ENCODE results near the gene MCHR1. TPM values are rescaled to one million over a fixed set of nuclear protein-coding genes. Genes with fewer than 3 reads are reported as not detected.

MCHR1 gene
- total and polyA plus RNA-seq, 12 donors = 0.15 to 1.5 (median 0.37) TPM; not detected in 1

DNA sequence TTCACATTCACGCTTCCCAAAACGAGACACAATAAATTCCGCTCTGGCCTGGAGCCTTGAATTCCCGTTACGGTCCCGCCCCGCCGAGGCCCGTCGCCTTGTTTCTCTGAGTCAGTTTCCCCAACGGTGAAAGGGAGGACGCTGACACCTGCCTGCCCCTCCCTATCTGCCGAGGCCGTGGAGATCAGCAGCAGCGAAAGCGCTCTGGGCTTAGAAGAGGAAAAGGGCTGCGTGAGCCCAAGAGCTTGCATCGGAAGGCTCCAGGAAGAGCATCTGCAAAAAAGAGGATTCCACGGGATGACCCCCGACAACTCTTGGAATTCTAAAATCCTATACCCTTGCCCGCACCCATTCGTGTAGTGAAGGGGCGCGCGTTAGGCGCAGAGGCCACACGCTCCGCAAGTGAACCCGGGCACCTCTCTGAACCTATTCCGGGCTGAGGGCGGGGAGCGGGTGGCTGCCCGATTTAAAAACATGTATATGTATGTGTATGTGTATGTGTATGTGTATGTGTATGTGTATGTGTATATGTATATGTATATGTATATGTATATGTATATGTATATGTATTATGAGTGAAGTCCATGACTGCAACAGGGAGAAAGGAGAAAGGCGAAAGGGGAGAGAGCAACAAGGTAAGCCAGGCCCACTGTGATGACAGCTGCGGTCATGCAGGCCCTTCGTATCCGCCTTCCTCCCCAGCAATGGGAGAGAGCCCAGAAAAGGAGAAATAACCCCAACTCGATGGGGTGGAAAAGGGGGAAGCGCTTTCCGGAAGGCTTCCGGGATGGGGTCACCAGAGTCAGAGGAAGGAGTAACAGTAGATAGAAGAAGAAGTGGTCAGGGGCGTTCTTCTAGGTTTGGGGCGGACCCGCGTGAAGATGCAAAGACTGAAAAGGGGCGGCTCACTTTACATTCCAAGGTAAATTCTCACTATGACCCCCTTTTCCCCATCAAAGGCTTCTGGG is 41.8 kb upstream of the MCHR1 start:
- Histone ChIP-seq H3K9me3 (no peaks in the 10 kb centered on the region), H3K4me1 (peaks cover 3 to 44% (median 30%) of the 10 kb centered on the region in 9 donors), H3K36me3 (no peaks in the 10 kb centered on the region), H3K4me3 (peak overlapping the region; percentile 49 to 99 (median 93)), H3K27ac (peak overlapping the region; percentile 83 to 94 (median 92)), H3K27me3 (no peaks in the 10 kb centered on the region)
- WGBS, 2 donors = 19 to 22% methylated on average over 46 of the region's 46 CpGs
- intact Hi-C loops (cut with DNase I) = loop anchor here in 2 of 10 donors (5.0 kb wide), 1 partner anchor 105 kb away; no protein-coding TSS in a partner anchor
- TF ChIP-seq, protein P1, sequence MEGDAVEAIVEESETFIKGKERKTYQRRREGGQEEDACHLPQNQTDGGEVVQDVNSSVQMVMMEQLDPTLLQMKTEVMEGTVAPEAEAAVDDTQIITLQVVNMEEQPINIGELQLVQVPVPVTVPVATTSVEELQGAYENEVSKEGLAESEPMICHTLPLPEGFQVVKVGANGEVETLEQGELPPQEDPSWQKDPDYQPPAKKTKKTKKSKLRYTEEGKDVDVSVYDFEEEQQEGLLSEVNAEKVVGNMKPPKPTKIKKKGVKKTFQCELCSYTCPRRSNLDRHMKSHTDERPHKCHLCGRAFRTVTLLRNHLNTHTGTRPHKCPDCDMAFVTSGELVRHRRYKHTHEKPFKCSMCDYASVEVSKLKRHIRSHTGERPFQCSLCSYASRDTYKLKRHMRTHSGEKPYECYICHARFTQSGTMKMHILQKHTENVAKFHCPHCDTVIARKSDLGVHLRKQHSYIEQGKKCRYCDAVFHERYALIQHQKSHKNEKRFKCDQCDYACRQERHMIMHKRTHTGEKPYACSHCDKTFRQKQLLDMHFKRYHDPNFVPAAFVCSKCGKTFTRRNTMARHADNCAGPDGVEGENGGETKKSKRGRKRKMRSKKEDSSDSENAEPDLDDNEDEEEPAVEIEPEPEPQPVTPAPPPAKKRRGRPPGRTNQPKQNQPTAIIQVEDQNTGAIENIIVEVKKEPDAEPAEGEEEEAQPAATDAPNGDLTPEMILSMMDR (IDR thresholded peaks at IDR 0.05) = no peak
- ATAC-seq = peak; percentile 2 to 54 (median 28)
- peak in 1 of 2 donors; percentile 25 for DNase-seq

DNA sequence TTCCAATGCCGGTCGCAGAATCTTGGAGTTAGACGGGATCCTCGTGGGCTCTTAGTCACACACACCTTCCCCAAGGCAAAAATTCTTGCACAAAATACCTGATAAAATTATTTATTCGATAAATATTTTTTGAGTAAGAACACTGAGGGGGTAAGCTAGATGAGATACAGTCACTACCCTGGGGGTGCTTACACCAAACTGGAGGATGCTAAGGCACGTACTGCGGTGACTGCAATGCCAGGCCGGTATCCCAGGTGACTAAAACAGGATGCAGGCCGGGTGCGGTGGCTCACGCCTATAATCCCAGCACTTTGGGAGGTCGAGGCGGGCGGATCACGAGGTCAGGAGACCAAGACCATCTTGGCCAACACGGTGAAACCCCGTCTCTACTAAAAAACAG is 41.0 kb upstream of the MCHR1 start:
- DNase-seq = no peak
- H3K27me3 ChIP-seq = no peaks in the 10 kb centered on the region
- no peak for ATAC-seq
- H3K9me3 ChIP-seq = no peaks in the 10 kb centered on the region
- TF ChIP-seq, protein P1 (IDR thresholded peaks at IDR 0.05) = no peak
- peak overlapping the region in 1 of 10 donors; percentile 92 for H3K27ac ChIP-seq
- peaks cover 3 to 36% (median 30%) of the 10 kb centered on the region in 9 donors for H3K4me1 ChIP-seq
- no peaks in the 10 kb centered on the region for H3K36me3 ChIP-seq
- WGBS, 2 donors = 94 to 97% methylated on average over 16 to 17 of the region's 17 CpGs
- peak overlapping the region in 3 of 10 donors; percentile 91 to 99 (median 95) for H3K4me3 ChIP-seq
- intact Hi-C loops (cut with DNase I) = loop anchor here in 2 of 10 donors (5.0 kb wide), 1 partner anchor 106 kb away; no protein-coding TSS in a partner anchor

DNA sequence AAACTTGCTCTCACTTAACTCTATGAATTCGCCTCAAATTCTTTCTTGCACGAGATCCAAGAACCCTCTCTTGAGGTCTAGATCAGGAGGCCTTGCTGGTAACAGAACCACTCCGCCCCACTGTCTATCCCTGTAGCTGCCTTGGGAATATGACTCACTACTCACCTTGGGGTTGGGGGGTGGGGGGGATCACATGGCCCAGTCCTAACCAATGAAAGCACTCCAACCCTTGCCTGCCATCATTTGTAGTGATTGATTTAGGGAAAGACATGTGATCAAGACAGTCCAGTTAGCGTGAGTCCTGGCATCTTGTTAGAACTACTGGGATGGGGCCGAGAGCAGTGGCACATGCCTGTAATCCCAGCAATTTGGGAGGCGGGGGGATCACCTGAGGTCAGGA is 38.0 kb upstream of the MCHR1 start:
- TF ChIP-seq, protein P1 (IDR thresholded peaks at IDR 0.05) = no peak
- DNase-seq (no peak), ATAC-seq (no peak)
- WGBS, 2 donors = 92 to 98% methylated on average over 6 of the region's 6 CpGs
- intact Hi-C loops (cut with DNase I) = loop anchor here in 7 of 10 donors (5.0 to 10.0 kb wide), 5 partner anchors 86 to 1106 kb away; partner anchors contain the start of gene RPS19BP1 (in 1 of the 7)
- peaks cover 0 to 17% (median 6%) of the 10 kb centered on the region in 9 donors for H3K4me1 ChIP-seq
- H3K4me3 ChIP-seq = no peak overlapping the region
- no peaks in the 10 kb centered on the region for H3K36me3 ChIP-seq
- no peak overlapping the region for H3K27ac ChIP-seq
- H3K27me3 ChIP-seq = no peaks in the 10 kb centered on the region
- H3K9me3 ChIP-seq = no peaks in the 10 kb centered on the region

DNA sequence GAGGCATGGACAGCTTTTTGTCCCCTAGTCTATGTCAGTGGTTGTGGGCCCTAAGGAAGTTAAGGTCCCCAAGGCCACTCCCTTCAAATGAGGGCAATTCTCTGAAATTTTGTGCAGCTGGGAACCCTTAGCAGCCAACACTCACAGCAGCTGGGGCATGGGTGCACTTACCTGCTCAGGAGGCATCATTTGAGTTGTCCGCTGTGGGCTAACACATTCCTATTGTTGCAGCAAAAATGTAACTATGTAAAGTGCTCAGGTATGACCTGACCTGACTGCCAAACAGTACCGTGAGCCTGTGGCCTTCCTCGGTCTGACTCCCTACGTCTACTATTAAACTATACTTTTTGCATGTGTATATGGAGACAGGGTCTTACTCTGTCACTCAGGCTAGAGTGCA is 37.0 kb upstream of the MCHR1 start:
- Histone ChIP-seq H3K9me3 (no peaks in the 10 kb centered on the region), H3K36me3 (no peaks in the 10 kb centered on the region), H3K27me3 (no peaks in the 10 kb centered on the region), H3K27ac (no peak overlapping the region), H3K4me3 (no peak overlapping the region), H3K4me1 (peaks cover 0 to 23% (median 8%) of the 10 kb centered on the region in 9 donors)
- 96 to 97% methylated on average over 4 of the region's 4 CpGs for WGBS, 2 donors
- DNase-seq (no peak), ATAC-seq (no peak)
- TF ChIP-seq, protein P1 (IDR thresholded peaks at IDR 0.05) = no peak
- intact Hi-C loops (cut with DNase I) = loop anchor here in 7 of 10 donors (5.0 to 10.0 kb wide), 5 partner anchors 88 to 1108 kb away; partner anchors contain the start of gene RPS19BP1 (in 1 of the 7)

Data from heart right ventricle (tissue), 16 donors.